Gastroesophageal sphincter (tissue), 3 donors: ENCODE data around the gene SPINK6.

Experiments
- CTCF ChIP-seq, 4 experiments: fragments of 200-600 bp in 2 of 4; fragments of 450-650 bp in 2 of 4; sonication (generic) in 1 of 4; IDR thresholded peaks; one replicate each; pipeline ENCODE4 v1.5.1; 2017 to 2019; ENCODE audit warnings: antibody characterized with exemption in 4 of 4, mild to moderate bottlenecking in 2 of 4, moderate library complexity in 2 of 4
- EP300 ChIP-seq: sonication (generic); formaldehyde crosslinking; IDR thresholded peaks from one replicate; pipeline ENCODE4 v1.6.1; 2017; ENCODE audit warnings: antibody characterized with exemption, mild to moderate bottlenecking
- POLR2AphosphoS5 ChIP-seq: sonication (generic); formaldehyde crosslinking; IDR thresholded peaks from one replicate; pipeline ENCODE4 v1.6.1; 2017; ENCODE audit warnings: antibody characterized with exemption

GRCh38 chr5:148168246-148168645 lies 34.6 kb upstream of the SPINK6 start, which contains the start of gene SPINK14:
- TF ChIP-seq CTCF (IDR thresholded peaks at IDR 0.05), result no peak
- no peak for TF ChIP-seq POLR2AphosphoS5
- TF ChIP-seq EP300, result no peak
